GM19452 (cell line): ENCODE measurements around the gene PEAK3.

Experiments
- ATAC-seq: cut with Tn5 transposase; IDR thresholded peaks from one replicate; pipeline ENCODE4 v1.9.1; 2021; ENCODE audit not compliant: unreplicated experiment

Gene PEAK3

GRCh38 chr19:2226051-2226839 is 55.7 kb downstream of the PEAK3 start:
- ATAC-seq, result no peak

- ATAC-seq, result no peak
Measured at GRCh38 chr19:2225415-2226050, 56.4 kb downstream of the PEAK3 start.

GRCh38 chr19:2224754-2225349 is 57.1 kb downstream of the PEAK3 start:
- ATAC-seq, result no peak
